Astrocyte (in vitro differentiated cells and primary cell): ENCODE results near the gene SUGCT. TPM values are rescaled to one million over a fixed set of nuclear protein-coding genes. Genes with fewer than 3 reads are reported as not detected.

Experiments used
- DNase-seq: peaks from one replicate; pipeline ENCODE4 v3.0.0-alpha.2; 2010; ENCODE audit warnings: low read depth
- FAIRE-seq: peaks from 2 replicates; lab custom pipeline; 2011; peaks lifted over from hg19 to GRCh38; lab: Jason Lieb, UNC
- H2AFZ ChIP-seq: 2 replicates; pipeline ENCODE4 v1.6.0; 2012; ENCODE audit warnings: low read depth, low read length, inconsistent platforms
- H3K27ac ChIP-seq: 2 replicates; pipeline ENCODE4 v1.5.1; 2011; ENCODE audit warnings: low read depth, low read length, inconsistent platforms
- H3K27me3 ChIP-seq: 2 replicates; pipeline ENCODE4 v1.6.0; 2011; ENCODE audit warnings: low read length, inconsistent platforms; ENCODE audit not compliant: insufficient read depth
- H3K36me3 ChIP-seq: 2 replicates; pipeline ENCODE4 v1.5.1; 2011; ENCODE audit warnings: low read length, inconsistent platforms; ENCODE audit not compliant: insufficient read depth
- H3K4me1 ChIP-seq: 2 replicates; pipeline ENCODE4 v1.5.1; 2011; ENCODE audit warnings: low read length, inconsistent platforms; ENCODE audit not compliant: insufficient read depth
- H3K4me2 ChIP-seq: 2 replicates; pipeline ENCODE4 v1.6.0; 2012; ENCODE audit warnings: low read length, inconsistent platforms
- H3K4me3 ChIP-seq: 2 replicates; pipeline ENCODE4 v1.5.1; 2011; ENCODE audit warnings: low read depth, mild to moderate bottlenecking, low read length, inconsistent platforms; ENCODE audit not compliant: insufficient read depth
- H3K79me2 ChIP-seq: 2 replicates; pipeline ENCODE4 v1.6.0; 2012; ENCODE audit warnings: mild to moderate bottlenecking, low read length, inconsistent platforms; ENCODE audit not compliant: insufficient read depth
- H3K9ac ChIP-seq: 2 replicates; pipeline ENCODE4 v1.6.0; 2012; ENCODE audit warnings: mild to moderate bottlenecking, low read length, inconsistent platforms
- H3K9me3 ChIP-seq: 2 replicates; pipeline ENCODE4 v1.5.1; 2012; ENCODE audit warnings: low read depth, mild to moderate bottlenecking, low read length, inconsistent platforms; ENCODE audit not compliant: insufficient read depth
- H4K20me1 ChIP-seq: 2 replicates; pipeline ENCODE4 v1.6.0; 2012; ENCODE audit warnings: low read length, inconsistent platforms; ENCODE audit not compliant: insufficient read depth
- H3K27ac Mint-ChIP-seq: one replicate; pipeline ENCODE4 v1.8.0; 2021; ENCODE audit warnings: mild to moderate bottlenecking, mixed read lengths; ENCODE audit not compliant: unreplicated experiment
- H3K27me3 Mint-ChIP-seq: one replicate; pipeline ENCODE4 v1.8.0; 2021; ENCODE audit warnings: low read depth, mixed read lengths; ENCODE audit not compliant: unreplicated experiment
- H3K36me3 Mint-ChIP-seq: one replicate; pipeline ENCODE4 v1.8.0; 2021; ENCODE audit warnings: low read depth, mixed read lengths; ENCODE audit not compliant: unreplicated experiment
- H3K4me1 Mint-ChIP-seq: one replicate; pipeline ENCODE4 v1.8.0; 2021; ENCODE audit warnings: low read depth, mixed read lengths; ENCODE audit not compliant: unreplicated experiment
- H3K4me3 Mint-ChIP-seq: one replicate; pipeline ENCODE4 v1.8.0; 2021; ENCODE audit warnings: mild to moderate bottlenecking, moderate library complexity, mixed read lengths; ENCODE audit not compliant: unreplicated experiment
- H3K9me3 Mint-ChIP-seq: one replicate; pipeline ENCODE4 v1.8.0; 2021; ENCODE audit warnings: mild to moderate bottlenecking, mixed read lengths; ENCODE audit not compliant: unreplicated experiment
- CTCF ChIP-seq: IDR thresholded peaks from 2 replicates; pipeline ENCODE4 v1.5.1; 2011; ENCODE audit warnings: low read depth, mild to moderate bottlenecking, inconsistent platforms, low read length, moderate library complexity; ENCODE audit not compliant: insufficient read depth
- EZH2 ChIP-seq: IDR thresholded peaks from 2 replicates; pipeline ENCODE4 v1.6.1; 2012; ENCODE audit warnings: mild to moderate bottlenecking, low read length, inconsistent platforms; ENCODE audit not compliant: insufficient read depth
- total RNA-seq: library from RNA; stranded (reverse); gene quantifications from 2 replicates; pipeline ENCODE4 v1.2.1, GENCODE V29; 2021

SUGCT gene
- total RNA-seq, 1 donor from 2014 or later: 15.5 TPM

- Mint-ChIP-seq H3K4me1 (peaks cover 35% of the 10 kb centered on the region), H3K27ac (peak overlapping the region; percentile 76), H3K27me3 (no peaks in the 10 kb centered on the region), H3K36me3 (peaks cover 8% of the 10 kb centered on the region), H3K4me3 (no peak overlapping the region), H3K9me3 (peaks cover 18% of the 10 kb centered on the region)
- Histone ChIP-seq H3K27ac (no peak overlapping the region), H3K9ac (no peak overlapping the region), H3K4me2 (no peak overlapping the region), H4K20me1 (no peaks in the 10 kb centered on the region), H3K36me3 (no peaks in the 10 kb centered on the region), H3K9me3 (no peaks in the 10 kb centered on the region), H3K79me2 (no peaks in the 10 kb centered on the region), H2AFZ (no peak overlapping the region), H3K27me3 (no peaks in the 10 kb centered on the region), H3K4me1 (peaks cover 11% of the 10 kb centered on the region), H3K4me3 (no peak overlapping the region)
- FAIRE-seq (no peak), DNase-seq (no peak)
- TF ChIP-seq CTCF: no peak
- no peak for TF ChIP-seq EZH2
Measured at GRCh38 chr7:40332516-40332915, 197.7 kb downstream of the SUGCT start.

DNA sequence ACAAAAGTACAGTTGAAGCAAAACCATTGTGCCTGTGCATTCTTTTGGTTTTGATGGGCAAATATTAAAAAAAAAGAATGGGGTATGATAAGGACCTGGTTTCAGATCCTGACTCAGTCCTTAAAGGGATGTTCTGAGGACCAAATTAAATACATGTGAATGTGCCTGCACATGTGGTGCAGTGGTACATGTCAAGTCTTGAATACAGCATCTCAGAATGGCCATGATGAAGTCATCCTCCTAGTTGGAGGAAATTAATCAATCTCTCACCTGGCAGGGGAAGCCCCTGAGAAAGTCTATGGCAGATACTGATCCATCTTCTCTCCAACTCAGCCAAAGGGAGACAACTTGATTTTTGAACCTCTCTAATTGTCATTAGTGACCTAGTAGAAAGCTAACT lies 207.0 kb downstream of the SUGCT start:
- DNase-seq (no peak), FAIRE-seq (no peak)
- Histone ChIP-seq H3K9me3 (no peaks in the 10 kb centered on the region), H3K9ac (no peak overlapping the region), H3K79me2 (no peaks in the 10 kb centered on the region), H3K4me1 (no peaks in the 10 kb centered on the region), H3K27me3 (no peaks in the 10 kb centered on the region), H2AFZ (no peak overlapping the region), H3K27ac (no peak overlapping the region), H3K4me2 (no peak overlapping the region), H3K4me3 (no peak overlapping the region), H4K20me1 (no peaks in the 10 kb centered on the region), H3K36me3 (no peaks in the 10 kb centered on the region)
- Mint-ChIP-seq H3K27me3 (no peaks in the 10 kb centered on the region), H3K36me3 (peaks cover 9% of the 10 kb centered on the region), H3K4me3 (no peak overlapping the region), H3K4me1 (no peaks in the 10 kb centered on the region), H3K9me3 (peaks cover 16% of the 10 kb centered on the region), H3K27ac (no peak overlapping the region)
- TF ChIP-seq CTCF (no peak), EZH2 (no peak)

- H3K27me3 Mint-ChIP-seq: no peaks in the 10 kb centered on the region
- Histone ChIP-seq H3K27me3 (no peaks in the 10 kb centered on the region), H3K4me2 (no peak overlapping the region), H3K9ac (no peak overlapping the region), H3K4me3 (no peak overlapping the region), H3K27ac (no peak overlapping the region), H2AFZ (no peak overlapping the region), H3K79me2 (no peaks in the 10 kb centered on the region), H3K4me1 (peaks cover 5% of the 10 kb centered on the region), H3K36me3 (no peaks in the 10 kb centered on the region), H4K20me1 (no peaks in the 10 kb centered on the region), H3K9me3 (no peaks in the 10 kb centered on the region)
- no peak overlapping the region for H3K27ac Mint-ChIP-seq
- TF ChIP-seq CTCF: no peak
- no peak for FAIRE-seq
- no peaks in the 10 kb centered on the region for H3K36me3 Mint-ChIP-seq
- H3K4me1 Mint-ChIP-seq: peaks cover 26% of the 10 kb centered on the region
- H3K4me3 Mint-ChIP-seq: no peak overlapping the region
- H3K9me3 Mint-ChIP-seq: no peaks in the 10 kb centered on the region
- DNase-seq: no peak
Measured at GRCh38 chr7:40346554-40346953, 211.7 kb downstream of the SUGCT start.
